Measurements from ENCODE around the gene TAF13. TPM values are rescaled to one million over a fixed set of nuclear protein-coding genes. Genes with fewer than 3 reads are reported as not detected.

The TAF13 gene
- total RNA-seq, 1 experiment from 2014 or later = 27.3 TPM

- no peaks in the 10 kb centered on the region for H4K20me1 ChIP-seq (ENCODE audit: insufficient read depth)
- H2AFZ ChIP-seq (ENCODE audit: low read depth, low read length, poor library complexity, severe bottlenecking) = no peak overlapping the region
- no peak overlapping the region for H3K4me3 ChIP-seq (replicated peaks in 1 of 2; ENCODE audit: low read depth in 1 of 2, low read length in 2 of 2)
- ATAC-seq (no peak), DNase-seq (ENCODE audit: low read depth, low spot score) (no peak)
- intact Hi-C loops (cut with micrococcal nuclease) = no loop called here
- TF ChIP-seq SRF (IDR thresholded peaks at IDR 0.05; ENCODE audit: low read depth) = no peak
- no peak for TF ChIP-seq POLR2AphosphoS5 (IDR thresholded peaks at IDR 0.05; ENCODE audit: low read depth, low read length)
- no peak for TF ChIP-seq SP1 (IDR thresholded peaks at IDR 0.05; ENCODE audit: low read depth)
- TF ChIP-seq YY1 (IDR thresholded peaks at IDR 0.05; ENCODE audit: extremely low read depth, insufficient replicate concordance, low read depth, low read length) = no peak
- TF ChIP-seq REST (IDR thresholded peaks at IDR 0.05; ENCODE audit: low read depth) = no peak
- TF ChIP-seq TCF7L2 (IDR thresholded peaks at IDR 0.05; ENCODE audit: borderline replicate concordance, extremely low read depth, insufficient read depth, insufficient read length) = no peak
- TF ChIP-seq CBX3 (IDR thresholded peaks at IDR 0.05; ENCODE audit: low read depth) = no peak
- TF ChIP-seq POLR2A (IDR thresholded peaks at IDR 0.05; ENCODE audit: borderline replicate concordance, extremely low read depth, insufficient read depth, insufficient read length) = no peak
- TF ChIP-seq ZFX (IDR thresholded peaks at IDR 0.05) = no peak
- no peak for TF ChIP-seq EZH2 (IDR thresholded peaks at IDR 0.05)
- TF ChIP-seq ZNF274 (IDR thresholded peaks at IDR 0.05; ENCODE audit: low read depth, low read length) = no peak
- no peak for TF ChIP-seq ZBTB33 (IDR thresholded peaks at IDR 0.05; ENCODE audit: extremely low read depth, insufficient replicate concordance, low read length)
- TF ChIP-seq RAD21 (IDR thresholded peaks at IDR 0.05; ENCODE audit: low read depth) = no peak
- TF ChIP-seq ELF1 (IDR thresholded peaks at IDR 0.05; ENCODE audit: borderline replicate concordance, low read depth) = no peak
- no peak for TF ChIP-seq JUND (IDR thresholded peaks at IDR 0.05)
- TF ChIP-seq MAX (IDR thresholded peaks at IDR 0.05) = no peak
- TF ChIP-seq SIN3A (IDR thresholded peaks at IDR 0.05; ENCODE audit: low read depth) = no peak
- no peak for TF ChIP-seq CTCF (IDR thresholded peaks at IDR 0.05 in 2 of 3, conservative IDR thresholded peaks at IDR 0.05 in 1 of 3; ENCODE audit: borderline replicate concordance in 1 of 3, insufficient read depth in 1 of 3, low read depth in 2 of 3, low read length in 2 of 3)
- no peaks in the 10 kb centered on the region for H3K9me2 ChIP-seq (ENCODE audit: insufficient read depth)
- no peaks in the 10 kb centered on the region for H3K9me3 ChIP-seq (ENCODE audit: control insufficient read depth in 1 of 2, insufficient read depth in 1 of 2, low read depth in 1 of 2, low read length in 2 of 2)
- no peak overlapping the region for H3K9ac ChIP-seq (ENCODE audit: low read length)
- ChIA-PET POLR2A (no interaction called here), CTCF (no interaction called here), RAD21 (ENCODE audit: low non-redundant PET in 1 of 2, low total read pairs in 2 of 2, uncharacterized antibody in 2 of 2, unreplicated experiment in 2 of 2) (no interaction called here)
- H3K4me2 ChIP-seq (ENCODE audit: low read length) = no peak overlapping the region
- BruUV-seq (replicated peaks) = no TSS peak
- H3K36me3 ChIP-seq (ENCODE audit: control insufficient read depth in 1 of 2, insufficient read depth in 2 of 2, low read length in 2 of 2) = peaks cover 0 to 7% of the 10 kb centered on the region in 2 experiments; a peak in 1 of 4 replicates
- peaks cover 24% of the 10 kb centered on the region for H3K79me2 ChIP-seq (ENCODE audit: insufficient read depth, low read length)
- H3K4me1 ChIP-seq (ENCODE audit: control insufficient read depth in 1 of 2, insufficient read depth in 2 of 2, low read length in 2 of 2) = peaks cover 3 to 23% of the 10 kb centered on the region in 2 experiments; a peak in 3 of 4 replicates
- H3K27ac ChIP-seq (ENCODE audit: low read depth, low read length) = no peak overlapping the region
- no peaks in the 10 kb centered on the region for H3K27me3 ChIP-seq (ENCODE audit: insufficient read depth, low read length)
Observed at GRCh38 chr1:109094871-109095270, 19.1 kb upstream of the TAF13 start.
